Fibroblast of pulmonary artery (primary cell): ENCODE measurements around the gene PLSCR4.

ENCODE experiments used
- DNase-seq: peaks from one replicate; pipeline ENCODE4 v3.0.0-alpha.2; 2010; ENCODE audit warnings: low read depth
- H3K4me3 ChIP-seq: replicated peaks from 2 replicates; pipeline ENCODE4 v1.5.1; 2011; ENCODE audit warnings: low read depth, mild to moderate bottlenecking, control low read depth, low read length, moderate library complexity
- TF ChIP-seq, protein P1 (sequence below): IDR thresholded peaks from 2 replicates; pipeline ENCODE4 v1.5.1; 2011; ENCODE audit warnings: mild to moderate bottlenecking, control low read depth, low read length, inconsistent platforms; ENCODE audit errors: missing control alignments

The PLSCR4 gene

GRCh38 chr3:146166415-146166821 is 84.5 kb downstream of the PLSCR4 start:
- no peak overlapping the region for H3K4me3 ChIP-seq
- TF ChIP-seq, protein P1, sequence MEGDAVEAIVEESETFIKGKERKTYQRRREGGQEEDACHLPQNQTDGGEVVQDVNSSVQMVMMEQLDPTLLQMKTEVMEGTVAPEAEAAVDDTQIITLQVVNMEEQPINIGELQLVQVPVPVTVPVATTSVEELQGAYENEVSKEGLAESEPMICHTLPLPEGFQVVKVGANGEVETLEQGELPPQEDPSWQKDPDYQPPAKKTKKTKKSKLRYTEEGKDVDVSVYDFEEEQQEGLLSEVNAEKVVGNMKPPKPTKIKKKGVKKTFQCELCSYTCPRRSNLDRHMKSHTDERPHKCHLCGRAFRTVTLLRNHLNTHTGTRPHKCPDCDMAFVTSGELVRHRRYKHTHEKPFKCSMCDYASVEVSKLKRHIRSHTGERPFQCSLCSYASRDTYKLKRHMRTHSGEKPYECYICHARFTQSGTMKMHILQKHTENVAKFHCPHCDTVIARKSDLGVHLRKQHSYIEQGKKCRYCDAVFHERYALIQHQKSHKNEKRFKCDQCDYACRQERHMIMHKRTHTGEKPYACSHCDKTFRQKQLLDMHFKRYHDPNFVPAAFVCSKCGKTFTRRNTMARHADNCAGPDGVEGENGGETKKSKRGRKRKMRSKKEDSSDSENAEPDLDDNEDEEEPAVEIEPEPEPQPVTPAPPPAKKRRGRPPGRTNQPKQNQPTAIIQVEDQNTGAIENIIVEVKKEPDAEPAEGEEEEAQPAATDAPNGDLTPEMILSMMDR, result no peak
- peak; percentile 83 for DNase-seq

DNA sequence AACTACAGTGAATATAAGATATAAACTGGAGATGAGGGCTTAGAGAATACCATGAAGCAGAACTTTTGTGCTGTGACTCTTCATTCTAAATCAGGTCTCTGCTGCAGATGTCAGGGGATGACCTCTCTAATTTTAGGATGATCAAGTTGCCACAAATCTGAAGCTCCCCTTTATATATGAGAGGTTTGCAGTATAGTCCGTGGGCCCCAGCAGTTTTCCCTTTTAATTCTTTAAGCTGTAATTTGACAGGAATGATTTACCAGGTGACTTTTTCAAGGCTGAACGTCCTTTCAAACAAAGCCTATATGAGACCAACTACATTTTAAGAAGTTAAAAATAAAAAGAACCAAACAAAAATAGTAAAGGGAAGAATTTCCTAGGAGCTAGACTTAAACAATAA is 85.0 kb downstream of the PLSCR4 start:
- H3K4me3 ChIP-seq, result no peak overlapping the region
- no peak for DNase-seq
- TF ChIP-seq, protein P1, result no peak

- H3K4me3 ChIP-seq, result no peak overlapping the region
- DNase-seq, result peak; percentile 74
- TF ChIP-seq, protein P1, result no peak
Observed at GRCh38 chr3:146164971-146165769, 85.7 kb downstream of the PLSCR4 start.

- TF ChIP-seq, protein P1, result no peak
- no peak for DNase-seq
- H3K4me3 ChIP-seq, result no peak overlapping the region
Observed at GRCh38 chr3:146164506-146164905, 86.4 kb downstream of the PLSCR4 start.

- H3K4me3 ChIP-seq, result no peak overlapping the region
- TF ChIP-seq, protein P1, result no peak
- DNase-seq, result no peak
Observed at GRCh38 chr3:146164071-146164470, 86.8 kb downstream of the PLSCR4 start.

GRCh38 chr3:146163584-146163983 is 87.3 kb downstream of the PLSCR4 start:
- H3K4me3 ChIP-seq, result no peak overlapping the region
- DNase-seq, result peak; percentile 97
- TF ChIP-seq, protein P1, result peak; percentile 33

DNA sequence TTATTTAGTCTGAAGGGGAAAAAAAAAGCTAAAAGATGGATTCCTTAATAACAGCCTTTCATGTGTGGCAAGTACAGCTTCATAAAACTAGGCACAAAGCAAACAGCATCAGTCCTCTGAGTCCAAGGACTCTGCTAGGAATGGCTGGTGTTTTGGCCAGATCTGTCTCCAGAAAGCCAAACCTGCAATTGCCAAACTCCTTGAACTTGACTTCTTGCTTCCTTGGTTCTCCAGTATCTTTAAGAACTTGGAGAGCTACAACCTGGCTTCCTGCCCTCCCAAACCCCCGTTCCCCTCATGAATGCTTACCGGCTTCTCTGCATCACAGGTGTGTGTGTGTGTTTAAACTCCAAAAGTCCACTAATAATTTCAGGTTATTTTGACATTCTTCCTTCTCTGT is 88.3 kb downstream of the PLSCR4 start:
- DNase-seq, result no peak
- peak overlapping the region; percentile 4 for H3K4me3 ChIP-seq
- TF ChIP-seq, protein P1, result no peak
